Keratinocyte (primary cell): ENCODE measurements around the gene SRPK1. TPM values are rescaled to one million over a fixed set of nuclear protein-coding genes. Genes with fewer than 3 reads are reported as not detected.

Experiments used
- DNase-seq: peaks from one replicate; pipeline ENCODE4 v3.0.0-alpha.2; 2011; ENCODE audit warnings: low read depth, missing footprints, low spot score
- FAIRE-seq: peaks from 2 replicates; lab custom pipeline; 2011; peaks lifted over from hg19 to GRCh38; lab: Jason Lieb, UNC
- H2AFZ ChIP-seq: 2 replicates; pipeline ENCODE4 v1.6.0; 2012; ENCODE audit warnings: low read length, control low read depth, inconsistent platforms; ENCODE audit not compliant: control insufficient read depth
- H3K27ac ChIP-seq: 2 replicates; pipeline ENCODE4 v1.5.1; 2011; ENCODE audit warnings: low read length; ENCODE audit not compliant: control insufficient read depth, insufficient read depth
- H3K27me3 ChIP-seq: 3 replicates; pipeline ENCODE4 v1.6.0; 2011; ENCODE audit warnings: low read length; ENCODE audit not compliant: control insufficient read depth, insufficient read depth; ENCODE audit errors: extremely low read depth
- H3K36me3 ChIP-seq, 2 experiments: 2 replicates in 1 of 2; 3 replicates in 1 of 2; pipeline ENCODE4 v1.5.1; 2011; ENCODE audit warnings: low read length in 2 of 2, mild to moderate bottlenecking in 1 of 2; ENCODE audit not compliant: control insufficient read depth in 2 of 2, insufficient read depth in 2 of 2; ENCODE audit errors: extremely low read depth in 1 of 2
- H3K4me1 ChIP-seq: 3 replicates; pipeline ENCODE4 v1.5.1; 2011; ENCODE audit warnings: low read length; ENCODE audit not compliant: control insufficient read depth, insufficient read depth; ENCODE audit errors: extremely low read depth
- H3K4me2 ChIP-seq: 3 replicates; pipeline ENCODE4 v1.6.0; 2011; ENCODE audit warnings: low read depth, low read length; ENCODE audit not compliant: control insufficient read depth, insufficient read depth; ENCODE audit errors: extremely low read depth
- H3K4me3 ChIP-seq, 3 experiments: fragments of 200-600 bp in 1 of 3; sonication (generic) in 1 of 3; 2 replicates in 2 of 3; 3 replicates in 1 of 3; pipeline ENCODE4 v1.5.1; 2011 to 2016; ENCODE audit warnings: low read length in 3 of 3, mild to moderate bottlenecking in 3 of 3, control low read depth in 2 of 3, inconsistent platforms in 1 of 3, low read depth in 1 of 3, mixed read lengths in 1 of 3, mixed run types in 1 of 3, moderate library complexity in 1 of 3; ENCODE audit not compliant: control insufficient read depth in 2 of 3, insufficient read depth in 2 of 3; ENCODE audit errors: extremely low read depth in 1 of 3
- H3K79me2 ChIP-seq: 2 replicates; pipeline ENCODE4 v1.6.0; 2012; ENCODE audit warnings: low read length; ENCODE audit not compliant: control insufficient read depth, insufficient read depth
- H3K9ac ChIP-seq: 3 replicates; pipeline ENCODE4 v1.6.0; 2011; ENCODE audit warnings: low read length; ENCODE audit not compliant: control insufficient read depth, insufficient read depth; ENCODE audit errors: extremely low read depth
- H3K9me1 ChIP-seq: 3 replicates; pipeline ENCODE4 v1.6.0; 2011; ENCODE audit warnings: low read length; ENCODE audit not compliant: control insufficient read depth, insufficient read depth; ENCODE audit errors: extremely low read depth
- H3K9me3 ChIP-seq: 2 replicates; pipeline ENCODE4 v1.5.1; 2012; ENCODE audit warnings: low read depth, low read length; ENCODE audit not compliant: control insufficient read depth
- H4K20me1 ChIP-seq: 3 replicates; pipeline ENCODE4 v1.6.0; 2011; ENCODE audit warnings: low read length; ENCODE audit not compliant: control insufficient read depth, insufficient read depth; ENCODE audit errors: extremely low read depth
- EZH2 ChIP-seq: IDR thresholded peaks from one replicate; pipeline ENCODE4 v1.6.1; 2012; ENCODE audit warnings: inconsistent platforms, mild to moderate bottlenecking, low read length, moderate library complexity
- dilution Hi-C: fragments of 300-500 bp; cut with MboI; formaldehyde crosslinking; loops from one replicate; pipeline ENCODE4 v1.7.0; 2020; ENCODE audit warnings: low sequenced_read_pairs; ENCODE audit not compliant: extremely low pct_ligation_motif_present
- polyA plus RNA-seq, 5 experiments: library from polyadenylated mRNA; depleted of rRNA in 3 of 5; stranded (reverse) in 3 of 5; stranded (forward) in 1 of 5; unstranded in 1 of 5; fragments of >200 nt; gene quantifications; 1 replicate in 1 of 5; 2 replicates in 3 of 5; 3 replicates in 1 of 5; pipeline versions ENCODE4 v1.2.1 to v1.2.3, GENCODE V29; 2011 to 2012; ENCODE audit warnings: missing spikeins in 2 of 5, low read depth in 1 of 5, low replicate concordance in 1 of 5
- TF ChIP-seq, protein P1 (sequence below), 3 experiments: IDR thresholded peaks in 1 of 3; conservative IDR thresholded peaks in 1 of 3; optimal IDR thresholded peaks in 1 of 3; 2 replicates in 2 of 3; 3 replicates in 1 of 3; pipeline versions ENCODE3 to v1.5.1; 2011; ENCODE audit warnings: low read length in 3 of 3, mild to moderate bottlenecking in 3 of 3, moderate library complexity in 2 of 3, control low read depth in 1 of 3, inconsistent platforms in 1 of 3; ENCODE audit not compliant: insufficient read depth in 2 of 3; ENCODE audit errors: extremely low read depth in 1 of 3

Gene SRPK1
- polyA plus RNA-seq, 1 donor (not counting 4 experiments of a cell fraction or from before 2014, with no cell fraction given): 64.1 TPM

DNA sequence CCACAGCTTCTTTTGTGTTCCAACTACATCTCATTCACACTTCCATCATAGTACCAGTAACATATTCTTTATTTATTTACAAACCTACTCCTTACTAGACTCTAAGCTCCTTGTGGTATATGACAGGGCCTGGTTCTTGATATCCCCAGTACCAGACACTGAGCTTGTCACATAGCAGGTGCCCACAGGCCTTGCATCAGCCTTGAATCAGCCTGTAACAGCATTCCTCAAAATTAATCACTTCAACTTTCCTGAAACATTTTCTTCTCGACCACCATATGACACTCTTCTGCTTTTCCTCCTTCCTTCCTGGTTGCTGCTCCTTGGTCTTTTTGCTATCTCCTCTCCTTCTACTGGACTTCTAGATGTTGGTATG lies 24.7 kb upstream of the SRPK1 start:
- H2AFZ ChIP-seq: no peak overlapping the region
- H3K27me3 ChIP-seq: no peaks in the 10 kb centered on the region
- no peak overlapping the region for H3K9ac ChIP-seq
- dilution Hi-C loops: no loop called here
- H3K4me3 ChIP-seq: no peak overlapping the region
- no peaks in the 10 kb centered on the region for H3K9me3 ChIP-seq
- no peaks in the 10 kb centered on the region for H3K36me3 ChIP-seq
- no peak for TF ChIP-seq EZH2
- TF ChIP-seq, protein P1, sequence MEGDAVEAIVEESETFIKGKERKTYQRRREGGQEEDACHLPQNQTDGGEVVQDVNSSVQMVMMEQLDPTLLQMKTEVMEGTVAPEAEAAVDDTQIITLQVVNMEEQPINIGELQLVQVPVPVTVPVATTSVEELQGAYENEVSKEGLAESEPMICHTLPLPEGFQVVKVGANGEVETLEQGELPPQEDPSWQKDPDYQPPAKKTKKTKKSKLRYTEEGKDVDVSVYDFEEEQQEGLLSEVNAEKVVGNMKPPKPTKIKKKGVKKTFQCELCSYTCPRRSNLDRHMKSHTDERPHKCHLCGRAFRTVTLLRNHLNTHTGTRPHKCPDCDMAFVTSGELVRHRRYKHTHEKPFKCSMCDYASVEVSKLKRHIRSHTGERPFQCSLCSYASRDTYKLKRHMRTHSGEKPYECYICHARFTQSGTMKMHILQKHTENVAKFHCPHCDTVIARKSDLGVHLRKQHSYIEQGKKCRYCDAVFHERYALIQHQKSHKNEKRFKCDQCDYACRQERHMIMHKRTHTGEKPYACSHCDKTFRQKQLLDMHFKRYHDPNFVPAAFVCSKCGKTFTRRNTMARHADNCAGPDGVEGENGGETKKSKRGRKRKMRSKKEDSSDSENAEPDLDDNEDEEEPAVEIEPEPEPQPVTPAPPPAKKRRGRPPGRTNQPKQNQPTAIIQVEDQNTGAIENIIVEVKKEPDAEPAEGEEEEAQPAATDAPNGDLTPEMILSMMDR (optimal IDR thresholded peaks at IDR 0.05 in 1 of 3, IDR thresholded peaks at IDR 0.05 in 1 of 3, conservative IDR thresholded peaks at IDR 0.05 in 1 of 3; ENCODE audit: extremely low read depth in 1 of 3, insufficient read depth in 2 of 3, low read length in 3 of 3): no peak
- no peaks in the 10 kb centered on the region for H3K9me1 ChIP-seq
- H3K4me2 ChIP-seq: no peak overlapping the region
- H4K20me1 ChIP-seq: no peaks in the 10 kb centered on the region
- no peaks in the 10 kb centered on the region for H3K4me1 ChIP-seq
- H3K27ac ChIP-seq: no peak overlapping the region
- DNase-seq: no peak
- no peaks in the 10 kb centered on the region for H3K79me2 ChIP-seq
- FAIRE-seq: no peak

DNA sequence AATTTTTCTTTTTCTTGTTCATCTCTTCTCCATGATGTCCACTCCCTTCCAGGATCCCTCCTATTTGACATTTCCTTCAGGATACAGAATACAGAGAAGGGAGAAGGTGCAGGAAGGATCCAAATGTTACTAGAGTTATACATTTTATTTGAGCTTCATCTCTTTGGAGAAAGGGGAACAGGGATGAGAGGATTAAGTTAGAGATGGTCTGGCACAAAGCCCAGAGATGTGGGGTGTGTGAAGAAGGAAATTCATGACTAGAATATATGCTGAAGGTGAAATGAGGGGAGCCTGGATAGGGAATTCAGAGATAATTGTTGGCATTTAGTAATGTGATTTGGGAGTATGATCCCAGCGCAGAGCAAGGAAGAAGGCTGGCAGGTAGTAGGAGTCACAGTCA lies 22.5 kb upstream of the SRPK1 start:
- Histone ChIP-seq H4K20me1 (no peaks in the 10 kb centered on the region), H3K4me2 (no peak overlapping the region), H3K9me1 (no peaks in the 10 kb centered on the region), H3K4me3 (no peak overlapping the region), H3K27me3 (no peaks in the 10 kb centered on the region), H3K9me3 (no peaks in the 10 kb centered on the region), H3K79me2 (no peaks in the 10 kb centered on the region), H3K4me1 (no peaks in the 10 kb centered on the region), H2AFZ (no peak overlapping the region), H3K36me3 (no peaks in the 10 kb centered on the region), H3K27ac (no peak overlapping the region), H3K9ac (no peak overlapping the region)
- FAIRE-seq: no peak
- TF ChIP-seq, protein P1 (optimal IDR thresholded peaks at IDR 0.05 in 1 of 3, IDR thresholded peaks at IDR 0.05 in 1 of 3, conservative IDR thresholded peaks at IDR 0.05 in 1 of 3; ENCODE audit: extremely low read depth in 1 of 3, insufficient read depth in 2 of 3, low read length in 3 of 3): no peak
- TF ChIP-seq EZH2: no peak
- DNase-seq: no peak
- dilution Hi-C loops: no loop called here
